MCF 10A (cell line): ENCODE data around the gene TXNRD1. TPM values are rescaled to one million over a fixed set of nuclear protein-coding genes. Genes with fewer than 3 reads are reported as not detected.

Source experiments
- BruUV-seq: library from RNA; stranded (reverse); fragments of 400-500 nt; replicated peaks from 2 replicates; lab custom pipeline; 2021; lab: Mats Ljungman, UMichigan
- CTCF ChIA-PET: fragments of 300-600 bp; sonication (Branson Sonifier 250); formaldehyde crosslinking; extraction: SDS; loops from one replicate; lab custom pipeline; 2021; ENCODE audit warnings: antibody characterized with exemption, inconsistent platforms; lab: Yijun Ruan, JAX
- POLR2A ChIA-PET: fragments of 300-600, 350-650 bp; sonication (Branson Sonifier 250); formaldehyde crosslinking; extraction: SDS; loops from one replicate; lab custom pipeline; 2020; ENCODE audit warnings: antibody characterized with exemption, inconsistent platforms; lab: Yijun Ruan, JAX
- DNase-seq: peaks from one replicate; pipeline ENCODE4 v3.0.0-alpha.2; 2018; ENCODE audit not compliant: unreplicated experiment
- H3K27ac Mint-ChIP-seq: one replicate; pipeline ENCODE4 v1.8.0; 2022; ENCODE audit warnings: mild to moderate bottlenecking, low read depth, mixed read lengths; ENCODE audit not compliant: unreplicated experiment
- H3K27me3 Mint-ChIP-seq: one replicate; pipeline ENCODE4 v1.8.0; 2022; ENCODE audit warnings: mixed read lengths; ENCODE audit not compliant: insufficient read depth, unreplicated experiment
- H3K36me3 Mint-ChIP-seq: one replicate; pipeline ENCODE4 v1.8.0; 2022; ENCODE audit warnings: mild to moderate bottlenecking, moderate library complexity, mixed read lengths; ENCODE audit not compliant: insufficient read depth, unreplicated experiment
- H3K4me1 Mint-ChIP-seq: one replicate; pipeline ENCODE4 v1.8.0; 2022; ENCODE audit warnings: mixed read lengths; ENCODE audit not compliant: insufficient read depth, unreplicated experiment
- H3K4me3 Mint-ChIP-seq: one replicate; pipeline ENCODE4 v1.8.0; 2022; ENCODE audit warnings: mild to moderate bottlenecking, moderate library complexity, mixed read lengths; ENCODE audit not compliant: unreplicated experiment
- H3K9me3 Mint-ChIP-seq: one replicate; pipeline ENCODE4 v1.8.0; 2022; ENCODE audit warnings: mixed read lengths; ENCODE audit not compliant: unreplicated experiment
- intact Hi-C: fragments of 100-400 bp; cut with micrococcal nuclease; formaldehyde crosslinking; loops from 2 replicates; pipeline ENCODE4 v1.14.1; 2022
- total RNA-seq: library from RNA; stranded (reverse); gene quantifications from 2 replicates; pipeline ENCODE4 v1.2.3, GENCODE V29; 2022
- TF ChIP-seq, protein P1 (sequence below): fragments of 200-600 bp; IDR thresholded peaks from one replicate; pipeline ENCODE4 v1.8.0; 2022; ENCODE audit warnings: antibody characterized with exemption, mild to moderate bottlenecking; ENCODE audit not compliant: unreplicated experiment

The TXNRD1 gene
- total RNA-seq, 1 experiment from 2014 or later: 64.0 TPM

DNA sequence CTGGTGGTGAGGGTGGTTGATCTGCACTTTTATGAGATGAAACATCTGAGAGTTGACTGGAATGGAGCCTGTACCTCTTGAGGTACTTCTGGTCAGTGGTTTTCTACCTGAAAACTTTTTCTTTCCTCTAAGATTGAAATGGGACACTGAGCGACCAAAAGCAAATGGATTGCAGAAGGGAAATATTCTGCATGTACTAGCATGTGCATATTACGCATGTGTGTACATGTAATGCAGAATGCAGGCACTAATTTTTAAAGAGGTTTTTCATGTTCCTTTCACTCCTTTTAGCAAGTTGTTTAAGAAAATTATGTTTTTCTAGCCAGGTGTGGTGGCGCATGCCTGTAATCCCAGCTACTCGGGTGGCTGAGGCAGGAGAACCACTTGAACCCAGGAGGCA lies 59.2 kb downstream of the TXNRD1 start:
- peaks cover 24% of the 10 kb centered on the region for H3K4me1 Mint-ChIP-seq
- H3K27ac Mint-ChIP-seq: no peak overlapping the region
- H3K36me3 Mint-ChIP-seq: no peaks in the 10 kb centered on the region
- no peaks in the 10 kb centered on the region for H3K27me3 Mint-ChIP-seq
- intact Hi-C loops: no loop called here
- TF ChIP-seq, protein P1, sequence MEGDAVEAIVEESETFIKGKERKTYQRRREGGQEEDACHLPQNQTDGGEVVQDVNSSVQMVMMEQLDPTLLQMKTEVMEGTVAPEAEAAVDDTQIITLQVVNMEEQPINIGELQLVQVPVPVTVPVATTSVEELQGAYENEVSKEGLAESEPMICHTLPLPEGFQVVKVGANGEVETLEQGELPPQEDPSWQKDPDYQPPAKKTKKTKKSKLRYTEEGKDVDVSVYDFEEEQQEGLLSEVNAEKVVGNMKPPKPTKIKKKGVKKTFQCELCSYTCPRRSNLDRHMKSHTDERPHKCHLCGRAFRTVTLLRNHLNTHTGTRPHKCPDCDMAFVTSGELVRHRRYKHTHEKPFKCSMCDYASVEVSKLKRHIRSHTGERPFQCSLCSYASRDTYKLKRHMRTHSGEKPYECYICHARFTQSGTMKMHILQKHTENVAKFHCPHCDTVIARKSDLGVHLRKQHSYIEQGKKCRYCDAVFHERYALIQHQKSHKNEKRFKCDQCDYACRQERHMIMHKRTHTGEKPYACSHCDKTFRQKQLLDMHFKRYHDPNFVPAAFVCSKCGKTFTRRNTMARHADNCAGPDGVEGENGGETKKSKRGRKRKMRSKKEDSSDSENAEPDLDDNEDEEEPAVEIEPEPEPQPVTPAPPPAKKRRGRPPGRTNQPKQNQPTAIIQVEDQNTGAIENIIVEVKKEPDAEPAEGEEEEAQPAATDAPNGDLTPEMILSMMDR: no peak
- CTCF ChIA-PET: interaction anchor here (0.6 to 3.0 kb wide), 5 partner anchors 8 to 109 kb away, joined by 3 to 10 read pairs (median 4); no protein-coding TSS in a partner anchor
- no peak overlapping the region for H3K4me3 Mint-ChIP-seq
- H3K9me3 Mint-ChIP-seq: no peaks in the 10 kb centered on the region
- DNase-seq: no peak
- POLR2A ChIA-PET: interaction anchor here (0.6 to 5.4 kb wide), 5 partner anchors 10 to 56 kb away, joined by 3 to 51 read pairs (median 5); no protein-coding TSS in a partner anchor
- no TSS peak for BruUV-seq

DNA sequence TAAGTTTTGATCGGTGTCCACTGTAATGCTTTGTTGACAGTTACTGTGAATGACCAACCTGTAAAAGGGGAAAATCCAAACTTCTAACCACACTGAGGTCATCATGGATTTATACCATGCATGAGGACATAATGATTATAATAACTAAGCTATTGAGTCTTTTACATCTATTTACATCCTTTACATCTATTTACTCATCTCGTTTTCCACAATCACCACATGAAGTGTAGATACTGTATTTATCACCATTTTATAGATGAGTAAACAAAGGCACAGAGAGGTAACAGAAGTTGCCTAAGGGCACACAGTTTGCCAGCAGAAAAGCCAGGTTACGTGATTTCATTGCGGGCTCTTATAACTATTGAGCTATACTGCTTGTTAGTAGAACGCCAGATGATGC lies 60.1 kb downstream of the TXNRD1 start:
- H3K36me3 Mint-ChIP-seq: no peaks in the 10 kb centered on the region
- no TSS peak for BruUV-seq
- TF ChIP-seq, protein P1: no peak
- ChIA-PET POLR2A (interaction anchor here (1.8 to 5.4 kb wide), 4 partner anchors 12 to 56 kb away, joined by 5 to 51 read pairs (median 12); no protein-coding TSS in a partner anchor), CTCF (interaction anchor here (0.6 to 3.0 kb wide), 8 partner anchors 8 to 439 kb away, joined by 3 to 10 read pairs (median 4); no protein-coding TSS in a partner anchor)
- DNase-seq: no peak
- H3K27ac Mint-ChIP-seq: no peak overlapping the region
- H3K4me3 Mint-ChIP-seq: peak overlapping the region; percentile 27
- no peaks in the 10 kb centered on the region for H3K9me3 Mint-ChIP-seq
- peaks cover 33% of the 10 kb centered on the region for H3K4me1 Mint-ChIP-seq
- no peaks in the 10 kb centered on the region for H3K27me3 Mint-ChIP-seq
- intact Hi-C loops: no loop called here

DNA sequence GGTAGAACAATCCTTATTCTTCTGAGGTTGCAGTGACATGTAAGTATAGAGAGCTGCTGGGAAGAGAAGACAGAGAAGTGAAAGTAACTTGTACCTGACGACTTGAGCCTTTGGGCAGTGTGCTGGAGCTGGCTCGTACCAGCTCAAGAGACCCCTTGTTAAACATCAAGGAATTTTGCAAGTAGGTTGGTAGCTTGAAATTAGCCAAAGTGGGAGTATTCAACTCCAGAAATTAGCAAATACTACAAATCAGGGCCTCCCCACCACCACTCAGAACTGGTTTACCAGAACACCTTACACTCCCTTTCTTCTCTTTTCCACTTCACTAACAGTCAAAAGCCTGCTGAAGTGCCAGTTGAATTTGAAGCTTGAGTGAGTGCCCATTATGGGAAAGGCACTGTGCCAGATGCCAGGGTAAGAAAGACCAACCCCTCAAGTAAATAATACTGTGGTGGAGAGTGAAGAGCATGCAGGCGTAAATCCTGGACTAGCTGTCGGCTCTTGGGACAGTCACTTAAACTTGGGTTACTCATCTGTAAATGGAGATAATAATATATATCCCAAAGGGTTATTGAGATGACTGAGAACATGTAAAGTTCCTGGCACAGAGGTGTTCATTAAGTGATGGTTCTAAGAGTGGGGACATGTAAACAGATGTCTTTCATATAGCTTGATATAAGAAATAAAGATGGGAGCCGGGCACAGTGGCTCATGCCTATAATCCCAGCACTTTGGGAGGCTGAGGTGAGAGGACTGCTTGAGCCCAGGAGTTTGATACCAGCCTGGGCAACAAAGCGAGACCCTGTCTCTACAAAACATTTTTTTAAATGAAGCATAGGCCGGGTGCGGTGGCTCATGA lies 60.9 kb downstream of the TXNRD1 start:
- H3K4me3 Mint-ChIP-seq: peak overlapping the region; percentile 27
- intact Hi-C loops: no loop called here
- no TSS peak for BruUV-seq
- TF ChIP-seq, protein P1: no peak
- CTCF ChIA-PET: interaction anchor here (0.6 to 3.0 kb wide), 7 partner anchors 8 to 440 kb away, joined by 3 to 10 read pairs (median 4); no protein-coding TSS in a partner anchor
- DNase-seq: no peak
- H3K9me3 Mint-ChIP-seq: no peaks in the 10 kb centered on the region
- H3K27ac Mint-ChIP-seq: peak overlapping the region; percentile 69
- POLR2A ChIA-PET: interaction anchor here (0.8 to 5.4 kb wide), 7 partner anchors 11 to 57 kb away, joined by 3 to 51 read pairs (median 6); no protein-coding TSS in a partner anchor
- no peaks in the 10 kb centered on the region for H3K36me3 Mint-ChIP-seq
- peaks cover 40% of the 10 kb centered on the region for H3K4me1 Mint-ChIP-seq
- no peaks in the 10 kb centered on the region for H3K27me3 Mint-ChIP-seq

DNA sequence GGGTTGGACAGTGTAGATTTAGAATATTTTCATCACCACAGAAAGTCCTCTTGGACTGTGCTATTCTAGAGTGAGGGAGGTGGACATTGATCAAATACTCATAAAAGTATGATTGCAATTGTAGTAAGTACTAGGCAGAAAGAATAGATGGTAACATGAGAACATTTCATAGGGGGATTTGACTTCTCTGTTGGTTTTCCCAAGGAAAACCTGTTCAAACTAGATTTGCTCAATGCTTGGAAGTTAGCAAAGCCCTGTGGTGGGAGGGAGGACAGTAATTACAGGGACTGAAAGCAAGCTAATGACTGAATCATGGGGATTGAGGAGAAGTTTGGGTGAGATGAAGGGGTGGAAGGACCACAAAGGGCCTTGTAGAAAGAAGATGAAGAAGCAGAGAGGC lies 63.6 kb downstream of the TXNRD1 start:
- no TSS peak for BruUV-seq
- ChIA-PET POLR2A (interaction anchor here (1.1 to 3.6 kb wide), 3 partner anchors 10 to 59 kb away, joined by 8 to 37 read pairs (median 18); no protein-coding TSS in a partner anchor), CTCF (interaction anchor here (1.2 kb wide), 1 partner anchor 10 kb away, joined by 3 read pairs; no protein-coding TSS in a partner anchor)
- intact Hi-C loops: no loop called here
- DNase-seq: no peak
- Mint-ChIP-seq H3K4me1 (peaks cover 33% of the 10 kb centered on the region), H3K9me3 (no peaks in the 10 kb centered on the region), H3K4me3 (no peak overlapping the region), H3K36me3 (no peaks in the 10 kb centered on the region), H3K27me3 (no peaks in the 10 kb centered on the region), H3K27ac (peak overlapping the region; percentile 28)
- TF ChIP-seq, protein P1: no peak
